Transverse colon (tissue), 4 donors: Measurements from ENCODE around the gene RCN1.

Experiments
- EP300 ChIP-seq: sonication (generic); formaldehyde crosslinking; IDR thresholded peaks from one replicate; pipeline ENCODE4 v1.6.1; 2017; ENCODE audit warnings: antibody characterized with exemption, low read depth
- POLR2A ChIP-seq: fragments of 450-650 bp; IDR thresholded peaks from one replicate; pipeline ENCODE4 v1.6.1; 2016; ENCODE audit warnings: antibody characterized with exemption, mild to moderate bottlenecking, moderate library complexity
- POLR2AphosphoS5 ChIP-seq, 3 donors: sonication (generic); formaldehyde crosslinking; IDR thresholded peaks; one replicate each; pipeline ENCODE4 v1.6.1; 2016; ENCODE audit warnings: antibody characterized with exemption in 3 of 3
- TF ChIP-seq, protein P1 (sequence below), 5 experiments: fragments of 200-600 bp in 3 of 5; fragments of 450-650 bp in 2 of 5; sonication (generic) in 3 of 5; IDR thresholded peaks; 1 replicate in 2 of 5; 2 replicates in 3 of 5; pipeline ENCODE4 v1.5.1; 2016 to 2017; ENCODE audit warnings: antibody characterized with exemption in 5 of 5, inconsistent platforms in 3 of 5, mild to moderate bottlenecking in 2 of 5, moderate library complexity in 1 of 5

DNA sequence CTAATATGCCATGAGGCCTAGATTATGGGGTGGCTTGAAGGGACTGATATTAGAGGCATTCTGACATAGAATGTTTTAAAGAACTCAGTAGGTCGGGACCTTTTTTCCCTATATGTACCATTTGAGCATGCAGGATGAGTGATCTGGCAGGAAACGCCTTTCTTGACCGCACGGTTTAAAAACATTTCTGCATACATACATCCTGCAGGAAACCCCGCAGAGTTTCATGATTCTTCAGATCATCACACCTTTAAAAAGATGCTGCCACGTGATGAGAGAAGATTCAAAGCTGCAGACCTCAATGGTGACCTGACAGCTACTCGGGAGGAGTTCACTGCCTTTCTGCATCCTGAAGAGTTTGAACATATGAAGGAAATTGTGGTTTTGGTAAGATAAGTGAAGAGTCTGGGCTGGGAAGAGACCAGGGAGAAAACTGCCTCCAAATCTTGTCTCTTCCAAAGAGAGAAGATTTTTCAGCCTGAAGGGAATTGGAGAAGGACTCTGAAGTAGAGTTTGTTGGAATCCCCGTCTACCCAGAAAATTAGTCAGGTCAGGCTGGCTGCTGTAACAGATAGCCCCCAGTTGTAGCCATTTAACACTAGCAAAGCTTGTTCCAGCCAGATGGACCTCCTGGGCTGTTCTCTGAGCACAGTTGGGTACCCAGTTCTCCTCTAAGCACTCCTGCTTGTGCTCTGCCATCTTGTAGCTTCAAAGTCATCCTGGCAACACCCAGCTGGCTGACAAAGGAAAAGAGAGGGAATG, 7.4 kb downstream of the RCN1 start:
- TF ChIP-seq, protein P1, sequence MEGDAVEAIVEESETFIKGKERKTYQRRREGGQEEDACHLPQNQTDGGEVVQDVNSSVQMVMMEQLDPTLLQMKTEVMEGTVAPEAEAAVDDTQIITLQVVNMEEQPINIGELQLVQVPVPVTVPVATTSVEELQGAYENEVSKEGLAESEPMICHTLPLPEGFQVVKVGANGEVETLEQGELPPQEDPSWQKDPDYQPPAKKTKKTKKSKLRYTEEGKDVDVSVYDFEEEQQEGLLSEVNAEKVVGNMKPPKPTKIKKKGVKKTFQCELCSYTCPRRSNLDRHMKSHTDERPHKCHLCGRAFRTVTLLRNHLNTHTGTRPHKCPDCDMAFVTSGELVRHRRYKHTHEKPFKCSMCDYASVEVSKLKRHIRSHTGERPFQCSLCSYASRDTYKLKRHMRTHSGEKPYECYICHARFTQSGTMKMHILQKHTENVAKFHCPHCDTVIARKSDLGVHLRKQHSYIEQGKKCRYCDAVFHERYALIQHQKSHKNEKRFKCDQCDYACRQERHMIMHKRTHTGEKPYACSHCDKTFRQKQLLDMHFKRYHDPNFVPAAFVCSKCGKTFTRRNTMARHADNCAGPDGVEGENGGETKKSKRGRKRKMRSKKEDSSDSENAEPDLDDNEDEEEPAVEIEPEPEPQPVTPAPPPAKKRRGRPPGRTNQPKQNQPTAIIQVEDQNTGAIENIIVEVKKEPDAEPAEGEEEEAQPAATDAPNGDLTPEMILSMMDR (IDR thresholded peaks at IDR 0.05), result no peak
- TF ChIP-seq POLR2A (no peak), POLR2AphosphoS5 (IDR thresholded peaks at IDR 0.05) (no peak), EP300 (no peak)
